CD4-positive, alpha-beta T cell (primary cell): ENCODE data around the gene NRXN3. TPM values are rescaled to one million over a fixed set of nuclear protein-coding genes. Genes with fewer than 3 reads are reported as not detected.

Experiments
- ATAC-seq: fragments of 200-7000 bp; cut with Tn5 transposase; one replicate; pipeline ENCODE4 v1.10.0; 2022; ENCODE audit warnings: mild to moderate bottlenecking; ENCODE audit not compliant: poor library complexity
- CTCF ChIA-PET: fragments of 350-600 bp; sonication (Branson Sonifier 250); formaldehyde crosslinking; loops from one replicate; lab custom pipeline; 2021; ENCODE audit warnings: antibody characterized with exemption, inconsistent platforms; lab: Charles Lee
- POLR2A ChIA-PET: fragments of 350-600 bp; sonication (Branson Sonifier 250); formaldehyde crosslinking; loops from one replicate; lab custom pipeline; 2021; ENCODE audit warnings: antibody characterized with exemption, inconsistent platforms; lab: Charles Lee
- DNase-seq, 14 experiments: peaks; one replicate each; pipeline ENCODE4 v3.0.0-alpha.2; 2013 to 2020; ENCODE audit warnings: mixed read lengths in 2 of 14
- H3K27ac ChIP-seq, 2 donors: one replicate each; pipeline versions ENCODE4 v1.5.1 to v1.7.0; 2013; ENCODE audit warnings: low read length in 2 of 2, low read depth in 1 of 2, mild to moderate bottlenecking in 1 of 2
- H3K27me3 ChIP-seq, 2 experiments: 1 replicate in 1 of 2; 2 replicates in 1 of 2; pipeline versions ENCODE4 v1.6.1 to v1.7.0; 2013; ENCODE audit warnings: low read length in 2 of 2, control low read depth in 1 of 2, mild to moderate bottlenecking in 1 of 2, moderate library complexity in 1 of 2; ENCODE audit not compliant: insufficient read depth in 2 of 2, control insufficient read depth in 1 of 2
- H3K36me3 ChIP-seq: one replicate; pipeline ENCODE4 v1.6.1; 2013; ENCODE audit warnings: low read length, control low read depth; ENCODE audit not compliant: insufficient read depth
- H3K4me1 ChIP-seq: one replicate; pipeline ENCODE4 v1.6.1; 2013; ENCODE audit warnings: low read length, control low read depth; ENCODE audit not compliant: insufficient read depth
- H3K4me3 ChIP-seq: one replicate; pipeline ENCODE4 v1.5.1; 2013; ENCODE audit warnings: mild to moderate bottlenecking, low read length, moderate library complexity
- H3K9me3 ChIP-seq, 2 experiments: 1 replicate in 1 of 2; 2 replicates in 1 of 2; pipeline versions ENCODE4 v1.6.1 to v1.7.0; 2013; ENCODE audit warnings: low read length in 2 of 2, mild to moderate bottlenecking in 2 of 2, control low read depth in 1 of 2, moderate library complexity in 1 of 2; ENCODE audit not compliant: control insufficient read depth in 1 of 2, insufficient read depth in 1 of 2
- H3K27ac Mint-ChIP-seq: one replicate; pipeline ENCODE4 v1.8.0; 2020; ENCODE audit warnings: mixed read lengths
- H3K27me3 Mint-ChIP-seq: one replicate; pipeline ENCODE4 v1.8.0; 2021; ENCODE audit warnings: mixed read lengths
- H3K36me3 Mint-ChIP-seq: one replicate; pipeline ENCODE4 v1.8.0; 2021; ENCODE audit warnings: low read depth, mixed read lengths
- H3K4me1 Mint-ChIP-seq: one replicate; pipeline ENCODE4 v1.8.0; 2021; ENCODE audit warnings: low read depth, mixed read lengths
- H3K4me3 Mint-ChIP-seq: one replicate; pipeline ENCODE4 v1.8.0; 2020; ENCODE audit warnings: mild to moderate bottlenecking, mixed read lengths
- H3K9me3 Mint-ChIP-seq: one replicate; pipeline ENCODE4 v1.8.0; 2020; ENCODE audit warnings: mixed read lengths
- intact Hi-C, 2 experiments: fragments of 100-400 bp; cut with DNase I in 1 of 2; cut with micrococcal nuclease in 1 of 2; formaldehyde crosslinking; loops; one replicate each; pipeline versions ENCODE4 v1.15.1 to v1.9.0; 2023 to 2025; cut with DNase I, micrococcal nuclease
- total RNA-seq, 174 experiments: library from RNA in 2 of 174; stranded (reverse) in 2 of 174; gene quantifications; one replicate each; pipeline ENCODE4 v1.2.3 and lab custom pipeline; 2021 to 2026
- TF ChIP-seq, protein P1 (sequence below): fragments of 200-600 bp; IDR thresholded peaks from one replicate; pipeline ENCODE4 v1.8.0; 2022; ENCODE audit warnings: antibody characterized with exemption, mild to moderate bottlenecking

The NRXN3 gene
- total RNA-seq, 2 experiments from 2014 or later, result not detected

GRCh38 chr14:78278464-78279250 lies 108.5 kb downstream of the NRXN3 start:
- Mint-ChIP-seq H3K27ac (no peak overlapping the region), H3K36me3 (no peaks in the 10 kb centered on the region), H3K4me1 (no peaks in the 10 kb centered on the region), H3K27me3 (peaks cover 29% of the 10 kb centered on the region), H3K9me3 (no peaks in the 10 kb centered on the region), H3K4me3 (no peak overlapping the region)
- Histone ChIP-seq H3K9me3 (peaks cover 0 to 10% of the 10 kb centered on the region in 2 experiments), H3K36me3 (no peaks in the 10 kb centered on the region), H3K27ac (no peak overlapping the region), H3K27me3 (no peaks in the 10 kb centered on the region), H3K4me3 (no peak overlapping the region), H3K4me1 (no peaks in the 10 kb centered on the region)
- intact Hi-C loops, result no loop called here
- TF ChIP-seq, protein P1, sequence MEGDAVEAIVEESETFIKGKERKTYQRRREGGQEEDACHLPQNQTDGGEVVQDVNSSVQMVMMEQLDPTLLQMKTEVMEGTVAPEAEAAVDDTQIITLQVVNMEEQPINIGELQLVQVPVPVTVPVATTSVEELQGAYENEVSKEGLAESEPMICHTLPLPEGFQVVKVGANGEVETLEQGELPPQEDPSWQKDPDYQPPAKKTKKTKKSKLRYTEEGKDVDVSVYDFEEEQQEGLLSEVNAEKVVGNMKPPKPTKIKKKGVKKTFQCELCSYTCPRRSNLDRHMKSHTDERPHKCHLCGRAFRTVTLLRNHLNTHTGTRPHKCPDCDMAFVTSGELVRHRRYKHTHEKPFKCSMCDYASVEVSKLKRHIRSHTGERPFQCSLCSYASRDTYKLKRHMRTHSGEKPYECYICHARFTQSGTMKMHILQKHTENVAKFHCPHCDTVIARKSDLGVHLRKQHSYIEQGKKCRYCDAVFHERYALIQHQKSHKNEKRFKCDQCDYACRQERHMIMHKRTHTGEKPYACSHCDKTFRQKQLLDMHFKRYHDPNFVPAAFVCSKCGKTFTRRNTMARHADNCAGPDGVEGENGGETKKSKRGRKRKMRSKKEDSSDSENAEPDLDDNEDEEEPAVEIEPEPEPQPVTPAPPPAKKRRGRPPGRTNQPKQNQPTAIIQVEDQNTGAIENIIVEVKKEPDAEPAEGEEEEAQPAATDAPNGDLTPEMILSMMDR, result no peak
- ChIA-PET CTCF (no interaction called here), POLR2A (no interaction called here)
- ATAC-seq (no peak), DNase-seq (no peak)

DNA sequence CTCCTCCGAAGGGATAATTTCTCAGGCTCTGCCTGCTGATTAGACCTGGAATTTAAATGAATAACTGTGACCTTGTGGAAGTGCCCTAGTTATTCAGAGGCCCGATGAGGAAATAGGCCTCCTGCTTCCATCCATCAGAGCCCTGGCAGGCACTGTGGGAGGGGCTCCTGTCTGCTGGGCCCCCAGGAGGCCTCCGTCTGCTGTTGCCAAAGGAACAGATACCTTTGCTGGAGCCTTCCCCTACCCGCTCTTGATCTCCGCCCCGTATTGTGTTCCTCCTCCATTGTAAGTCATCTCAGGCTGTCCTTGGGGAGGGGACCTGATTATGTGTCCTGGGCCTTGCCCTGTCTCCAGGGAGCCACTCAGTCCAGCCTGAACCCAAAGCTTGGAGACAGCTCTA lies 112.3 kb downstream of the NRXN3 start:
- TF ChIP-seq, protein P1, result no peak
- no peak for DNase-seq
- Mint-ChIP-seq H3K9me3 (no peaks in the 10 kb centered on the region), H3K27me3 (peaks cover 21% of the 10 kb centered on the region), H3K27ac (no peak overlapping the region), H3K36me3 (no peaks in the 10 kb centered on the region), H3K4me1 (no peaks in the 10 kb centered on the region), H3K4me3 (no peak overlapping the region)
- Histone ChIP-seq H3K27me3 (no peaks in the 10 kb centered on the region), H3K9me3 (peaks cover 0 to 13% of the 10 kb centered on the region in 2 experiments), H3K4me3 (no peak overlapping the region), H3K4me1 (no peaks in the 10 kb centered on the region), H3K36me3 (no peaks in the 10 kb centered on the region), H3K27ac (no peak overlapping the region)
- no peak for ATAC-seq
- intact Hi-C loops, result no loop called here
- POLR2A ChIA-PET, result no interaction called here
- CTCF ChIA-PET, result no interaction called here

DNA sequence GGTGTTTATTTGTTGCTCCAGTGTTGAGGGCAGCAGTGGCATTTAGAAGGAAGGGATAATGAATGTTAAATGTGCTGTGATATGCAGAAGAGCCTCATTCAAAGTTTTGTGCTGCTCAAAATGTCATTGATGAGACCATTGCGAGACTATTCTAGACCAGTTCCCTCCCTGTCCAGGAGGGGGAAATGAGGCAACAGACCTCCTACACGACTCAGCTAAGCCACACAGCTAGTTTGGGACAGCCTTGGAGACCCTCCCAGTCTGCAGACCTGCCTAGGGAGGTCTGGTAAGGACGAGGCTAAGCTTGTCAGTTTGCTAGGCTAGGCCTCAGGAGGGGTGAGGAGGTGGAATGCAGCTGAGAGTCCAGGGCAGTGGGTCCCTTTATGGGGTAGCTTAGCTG lies 116.0 kb downstream of the NRXN3 start:
- POLR2A ChIA-PET, result no interaction called here
- intact Hi-C loops, result no loop called here
- Mint-ChIP-seq H3K4me1 (no peaks in the 10 kb centered on the region), H3K9me3 (no peaks in the 10 kb centered on the region), H3K36me3 (no peaks in the 10 kb centered on the region), H3K27ac (no peak overlapping the region), H3K27me3 (peaks cover 14% of the 10 kb centered on the region), H3K4me3 (no peak overlapping the region)
- H3K4me3 ChIP-seq, result no peak overlapping the region
- TF ChIP-seq, protein P1, result no peak
- DNase-seq (no peak), ATAC-seq (no peak)
- no peak overlapping the region for H3K27ac ChIP-seq
- no peaks in the 10 kb centered on the region for H3K4me1 ChIP-seq
- no peaks in the 10 kb centered on the region for H3K27me3 ChIP-seq
- CTCF ChIA-PET, result no interaction called here
- no peaks in the 10 kb centered on the region for H3K36me3 ChIP-seq
- H3K9me3 ChIP-seq, result peaks cover 0 to 9% of the 10 kb centered on the region in 2 experiments
